Adrenal gland (tissue), 5 donors: ENCODE data around the gene LOXL1.

Experiments used
- CTCF ChIP-seq, 6 experiments: fragments of 450-650 bp in 4 of 6; fragments of 200-600 bp in 2 of 6; sonication (generic) in 1 of 6; IDR thresholded peaks; 1 replicate in 5 of 6; 2 replicates in 1 of 6; pipeline versions ENCODE4 v1.5.1 to v1.8.0; 2016 to 2021; ENCODE audit warnings: antibody characterized with exemption in 6 of 6, mild to moderate bottlenecking in 2 of 6, moderate library complexity in 1 of 6
- POLR2A ChIP-seq, 2 donors: fragments of 450-650 bp; IDR thresholded peaks; one replicate each; pipeline ENCODE4 v1.6.1; 2017; ENCODE audit warnings: antibody characterized with exemption in 2 of 2, mild to moderate bottlenecking in 2 of 2, moderate library complexity in 1 of 2
- donor health status: DM: no; HTN: no; CAD: no.

GRCh38 chr15:73899197-73900094, 26.8 kb upstream of the LOXL1 start:
- TF ChIP-seq CTCF (IDR thresholded peaks at IDR 0.05) (no peak), POLR2A (IDR thresholded peaks at IDR 0.05) (no peak)
